CD8-positive, alpha-beta memory T cell (primary cell): ENCODE results near the gene SLC22A3. TPM values are rescaled to one million over a fixed set of nuclear protein-coding genes. Genes with fewer than 3 reads are reported as not detected.

Experiments used
- CTCF ChIA-PET: fragments of 350-600 bp; sonication (Branson Sonifier 250); formaldehyde crosslinking; loops from one replicate; lab custom pipeline; 2021; ENCODE audit warnings: antibody characterized with exemption; lab: Charles Lee
- POLR2A ChIA-PET: fragments of 350-600 bp; sonication (Branson Sonifier 250); formaldehyde crosslinking; loops from one replicate; lab custom pipeline; 2021; ENCODE audit warnings: antibody characterized with exemption; lab: Charles Lee
- DNase-seq, 5 donors: peaks; one replicate each; pipeline versions ENCODE4 v3.0.0 to v3.0.0-alpha.2; 2020 to 2022; ENCODE audit warnings: mixed read lengths in 1 of 5
- H3K27ac ChIP-seq: one replicate; pipeline ENCODE4 v1.7.0; 2013; ENCODE audit warnings: low read depth, mild to moderate bottlenecking, low read length, moderate library complexity
- H3K27me3 ChIP-seq: 2 replicates; pipeline ENCODE4 v1.7.0; 2013; ENCODE audit warnings: low read length, mild to moderate bottlenecking; ENCODE audit not compliant: insufficient read depth, poor library complexity, severe bottlenecking
- H3K36me3 ChIP-seq: 2 replicates; pipeline ENCODE4 v1.7.0; 2013; ENCODE audit warnings: mild to moderate bottlenecking, low read length, moderate library complexity; ENCODE audit not compliant: insufficient read depth
- H3K4me1 ChIP-seq: 2 replicates; pipeline ENCODE4 v1.7.0; 2013; ENCODE audit warnings: mild to moderate bottlenecking, low read length, moderate library complexity; ENCODE audit not compliant: insufficient read depth
- H3K4me3 ChIP-seq: 2 replicates; pipeline ENCODE4 v1.7.0; 2013; ENCODE audit warnings: mild to moderate bottlenecking, low read length
- H3K9me3 ChIP-seq: 2 replicates; pipeline ENCODE4 v1.7.0; 2013; ENCODE audit warnings: mild to moderate bottlenecking, low read length
- H3K27ac Mint-ChIP-seq, 8 donors: one replicate each; pipeline ENCODE4 v1.8.0; 2020 to 2021; ENCODE audit warnings: mixed read lengths in 8 of 8, mild to moderate bottlenecking in 6 of 8, inconsistent platforms in 3 of 8, moderate library complexity in 3 of 8
- H3K27me3 Mint-ChIP-seq, 2 donors: one replicate each; pipeline ENCODE4 v1.8.0; 2020 to 2021; ENCODE audit warnings: mixed read lengths in 2 of 2, mild to moderate bottlenecking in 1 of 2, moderate library complexity in 1 of 2
- H3K36me3 Mint-ChIP-seq, 3 donors: one replicate each; pipeline ENCODE4 v1.8.0; 2020 to 2021; ENCODE audit warnings: mixed read lengths in 3 of 3, inconsistent platforms in 1 of 3, mild to moderate bottlenecking in 1 of 3
- H3K4me1 Mint-ChIP-seq, 3 donors: one replicate each; pipeline ENCODE4 v1.8.0; 2020 to 2021; ENCODE audit warnings: mixed read lengths in 3 of 3, inconsistent platforms in 1 of 3, mild to moderate bottlenecking in 1 of 3
- H3K4me3 Mint-ChIP-seq, 7 donors: one replicate each; pipeline ENCODE4 v1.8.0; 2020 to 2021; ENCODE audit warnings: mixed read lengths in 7 of 7, mild to moderate bottlenecking in 6 of 7, moderate library complexity in 4 of 7, inconsistent platforms in 2 of 7
- H3K9me3 Mint-ChIP-seq, 5 donors: one replicate each; pipeline ENCODE4 v1.8.0; 2020 to 2022; ENCODE audit warnings: mixed read lengths in 5 of 5, mild to moderate bottlenecking in 3 of 5, moderate library complexity in 2 of 5, inconsistent platforms in 1 of 5
- polyA plus RNA-seq: library from polyadenylated mRNA; unstranded; fragments of 300-500 nt; fragmentation: Illumina TruSeq; gene quantifications from one replicate; pipeline ENCODE4 v1.2.3, GENCODE V29; 2021
- total RNA-seq, 2 experiments: library from RNA; stranded (reverse); gene quantifications; one replicate each; pipeline ENCODE4 v1.2.3, GENCODE V29; 2021

Gene SLC22A3
- total and polyA plus RNA-seq, 3 experiments from 2014 or later: not detected

DNA sequence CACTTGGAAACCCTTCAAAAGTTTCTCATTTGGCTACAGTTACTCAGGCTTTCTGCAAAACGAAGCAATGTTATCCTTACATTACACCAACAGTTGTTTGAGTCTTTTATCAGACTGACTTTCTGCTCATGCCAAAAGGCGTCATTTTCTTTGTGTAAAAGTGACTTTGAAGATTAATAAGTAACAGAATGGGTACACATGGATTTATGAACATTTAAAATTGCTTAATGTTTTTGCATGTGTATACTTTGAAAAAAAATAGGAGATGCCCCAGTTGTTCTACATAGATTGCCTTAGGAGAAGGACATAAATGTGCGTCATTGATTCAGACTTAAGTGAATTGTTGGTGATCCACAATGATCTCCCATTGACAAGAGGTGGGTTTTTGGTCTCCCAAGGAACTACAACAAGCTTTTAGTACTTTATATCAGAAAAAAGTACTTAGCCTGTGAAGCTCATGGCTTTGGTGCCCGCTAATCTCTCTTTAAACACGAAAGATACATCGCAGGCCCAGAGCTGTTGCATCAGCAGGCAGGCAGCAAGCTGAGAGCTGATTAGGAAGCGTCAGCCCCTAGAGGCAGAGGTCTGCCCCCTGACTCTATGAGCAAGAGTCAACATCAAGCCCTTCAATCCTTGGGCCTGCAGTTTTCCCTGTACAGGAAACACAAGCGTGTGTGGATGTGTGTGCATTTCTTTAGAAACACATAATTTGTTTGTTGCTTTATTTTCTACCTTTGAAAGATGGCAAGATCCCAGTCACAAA, 45.9 kb downstream of the SLC22A3 start:
- H3K4me3 ChIP-seq: no peak overlapping the region
- POLR2A ChIA-PET: no interaction called here
- Mint-ChIP-seq H3K4me3 (no peak overlapping the region), H3K4me1 (peaks cover 5 to 6% (median 5%) of the 10 kb centered on the region in 3 donors), H3K27me3 (peaks cover 10 to 20% of the 10 kb centered on the region in 2 donors), H3K27ac (no peak overlapping the region), H3K36me3 (peaks cover 0 to 3% (median 0%) of the 10 kb centered on the region in 3 donors), H3K9me3 (peaks cover 3 to 8% (median 5%) of the 10 kb centered on the region in 5 donors)
- H3K27me3 ChIP-seq: no peaks in the 10 kb centered on the region
- no peaks in the 10 kb centered on the region for H3K4me1 ChIP-seq
- H3K36me3 ChIP-seq: no peaks in the 10 kb centered on the region
- H3K27ac ChIP-seq: no peak overlapping the region
- DNase-seq: no peak
- H3K9me3 ChIP-seq: no peaks in the 10 kb centered on the region
- CTCF ChIA-PET: no interaction called here

DNA sequence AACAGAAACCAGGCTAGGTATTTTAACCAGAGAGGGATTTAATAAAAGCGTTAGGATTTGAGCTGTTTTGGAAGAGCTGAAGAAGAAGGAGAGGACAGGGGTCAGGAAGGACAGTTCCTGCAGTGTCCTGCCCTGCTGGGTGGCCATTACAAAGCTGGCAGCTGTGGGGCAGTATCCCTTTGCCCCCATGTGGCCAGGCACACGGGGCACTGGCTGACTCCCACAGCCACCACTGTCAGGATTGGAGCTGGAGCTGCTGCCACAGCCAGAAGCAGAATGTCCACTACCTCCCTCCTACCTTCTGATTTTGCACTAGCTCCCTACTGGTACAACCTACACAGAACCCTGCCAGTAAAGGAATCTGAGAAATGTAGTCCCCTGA, 46.5 kb downstream of the SLC22A3 start:
- Histone ChIP-seq H3K9me3 (no peaks in the 10 kb centered on the region), H3K4me3 (no peak overlapping the region), H3K27me3 (no peaks in the 10 kb centered on the region), H3K4me1 (no peaks in the 10 kb centered on the region), H3K27ac (no peak overlapping the region), H3K36me3 (no peaks in the 10 kb centered on the region)
- Mint-ChIP-seq H3K4me3 (no peak overlapping the region), H3K27me3 (peaks cover 10 to 20% of the 10 kb centered on the region in 2 donors), H3K9me3 (peaks cover 3 to 8% (median 5%) of the 10 kb centered on the region in 5 donors), H3K27ac (no peak overlapping the region), H3K4me1 (peaks cover 9 to 12% (median 11%) of the 10 kb centered on the region in 3 donors), H3K36me3 (peaks cover 0 to 3% (median 0%) of the 10 kb centered on the region in 3 donors)
- ChIA-PET CTCF (no interaction called here), POLR2A (no interaction called here)
- no peak for DNase-seq

DNA sequence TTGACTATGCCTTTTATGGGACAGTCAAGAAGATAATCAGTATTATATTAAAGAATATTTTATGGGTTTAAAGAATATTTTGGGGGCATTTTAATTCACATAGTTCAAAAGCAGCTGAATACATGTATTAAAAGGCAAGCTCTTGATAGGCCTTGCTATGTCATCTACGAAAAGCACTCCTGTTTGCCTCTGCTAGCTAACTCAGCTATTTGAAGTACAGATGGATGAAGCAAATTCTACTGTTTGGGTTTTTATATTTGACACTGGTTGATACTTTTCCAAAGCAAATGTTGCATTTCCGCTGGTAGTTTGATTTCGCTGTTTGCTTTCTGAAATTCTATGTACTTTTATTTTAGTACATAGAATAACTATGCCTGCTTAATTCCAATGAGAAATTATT, 47.0 kb downstream of the SLC22A3 start:
- Mint-ChIP-seq H3K9me3 (peaks cover 3 to 8% (median 5%) of the 10 kb centered on the region in 5 donors), H3K36me3 (peaks cover 0 to 3% (median 0%) of the 10 kb centered on the region in 3 donors), H3K4me3 (no peak overlapping the region), H3K4me1 (peaks cover 10 to 14% (median 14%) of the 10 kb centered on the region in 3 donors), H3K27me3 (peaks cover 10 to 20% of the 10 kb centered on the region in 2 donors), H3K27ac (no peak overlapping the region)
- no peak overlapping the region for H3K27ac ChIP-seq
- H3K4me3 ChIP-seq: no peak overlapping the region
- H3K9me3 ChIP-seq: no peaks in the 10 kb centered on the region
- H3K27me3 ChIP-seq: no peaks in the 10 kb centered on the region
- H3K36me3 ChIP-seq: no peaks in the 10 kb centered on the region
- CTCF ChIA-PET: no interaction called here
- no peak for DNase-seq
- POLR2A ChIA-PET: no interaction called here
- H3K4me1 ChIP-seq: peaks cover 1% of the 10 kb centered on the region

DNA sequence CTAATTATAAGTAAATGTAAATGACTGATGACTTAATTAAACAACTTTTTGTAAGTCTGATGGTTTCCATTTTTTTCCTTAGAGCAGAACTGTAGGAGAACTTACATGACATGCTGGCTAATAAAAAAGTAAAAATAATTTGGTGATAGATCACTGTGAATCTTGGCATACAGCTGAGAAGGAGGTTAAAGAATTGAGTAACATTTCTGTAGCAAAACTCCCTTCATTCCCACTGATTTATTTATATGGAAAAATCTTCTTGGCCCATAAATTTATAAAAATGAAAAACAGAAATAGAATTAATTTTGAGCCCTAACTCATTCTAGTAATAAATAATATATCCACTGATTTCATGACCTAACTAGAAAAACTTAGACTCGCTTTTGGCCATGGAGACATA, 48.1 kb downstream of the SLC22A3 start:
- Histone ChIP-seq H3K36me3 (no peaks in the 10 kb centered on the region), H3K4me3 (no peak overlapping the region), H3K9me3 (no peaks in the 10 kb centered on the region), H3K27me3 (no peaks in the 10 kb centered on the region), H3K4me1 (peaks cover 5% of the 10 kb centered on the region), H3K27ac (no peak overlapping the region)
- no peak overlapping the region for H3K27ac Mint-ChIP-seq
- H3K27me3 Mint-ChIP-seq: peaks cover 6 to 16% of the 10 kb centered on the region in 2 donors
- no peak overlapping the region for H3K4me3 Mint-ChIP-seq
- CTCF ChIA-PET: no interaction called here
- peaks cover 14 to 20% (median 19%) of the 10 kb centered on the region in 3 donors for H3K4me1 Mint-ChIP-seq
- DNase-seq: no peak
- H3K36me3 Mint-ChIP-seq: peaks cover 0 to 6% (median 0%) of the 10 kb centered on the region in 3 donors
- POLR2A ChIA-PET: no interaction called here
- H3K9me3 Mint-ChIP-seq: peaks cover 3 to 8% (median 5%) of the 10 kb centered on the region in 5 donors

DNA sequence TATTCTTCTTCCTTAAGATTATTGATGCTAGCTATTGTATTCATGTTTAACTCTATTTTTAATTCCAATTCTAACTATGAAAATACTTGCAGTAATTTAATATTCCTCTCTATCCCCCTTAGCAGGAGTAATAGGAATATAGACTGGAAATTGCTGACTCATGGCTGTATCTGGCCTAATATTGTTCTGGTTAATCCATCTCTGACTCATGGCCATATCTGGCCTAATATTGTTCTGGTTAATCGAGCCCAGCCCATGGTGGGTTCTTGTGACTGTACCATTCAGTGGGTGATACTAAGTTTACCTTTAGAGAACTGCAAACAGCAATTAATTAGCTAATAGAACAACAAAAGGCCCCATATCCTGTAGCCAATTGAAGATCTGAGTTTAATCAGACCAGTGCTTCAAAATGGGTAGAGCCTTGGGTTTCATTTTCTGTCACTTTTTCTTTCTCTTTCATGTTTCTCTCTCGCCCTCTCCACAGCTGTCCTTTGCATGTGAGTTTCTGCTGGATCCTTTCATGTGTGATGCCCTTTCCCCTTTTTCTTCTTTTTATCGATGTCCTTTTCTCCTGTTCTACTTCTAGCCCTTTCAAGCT, 50.6 kb downstream of the SLC22A3 start:
- Histone ChIP-seq H3K4me3 (no peak overlapping the region), H3K36me3 (no peaks in the 10 kb centered on the region), H3K9me3 (no peaks in the 10 kb centered on the region), H3K27ac (no peak overlapping the region), H3K4me1 (peaks cover 5% of the 10 kb centered on the region), H3K27me3 (no peaks in the 10 kb centered on the region)
- Mint-ChIP-seq H3K27me3 (peaks cover 4 to 8% of the 10 kb centered on the region in 2 donors), H3K27ac (peak overlapping the region in 2 of 8 donors; percentile 77 to 90), H3K4me1 (peaks cover 14 to 20% (median 19%) of the 10 kb centered on the region in 3 donors), H3K36me3 (peaks cover 0 to 6% (median 0%) of the 10 kb centered on the region in 3 donors), H3K4me3 (peak overlapping the region in 6 of 7 donors; percentile 14 to 71 (median 53)), H3K9me3 (peaks cover 0 to 4% (median under 1%) of the 10 kb centered on the region in 5 donors)
- DNase-seq: no peak
- ChIA-PET CTCF (interaction anchor here (0.6 kb wide), 1 partner anchor 194 kb away, joined by 3 read pairs; no protein-coding TSS in a partner anchor), POLR2A (no interaction called here)

DNA sequence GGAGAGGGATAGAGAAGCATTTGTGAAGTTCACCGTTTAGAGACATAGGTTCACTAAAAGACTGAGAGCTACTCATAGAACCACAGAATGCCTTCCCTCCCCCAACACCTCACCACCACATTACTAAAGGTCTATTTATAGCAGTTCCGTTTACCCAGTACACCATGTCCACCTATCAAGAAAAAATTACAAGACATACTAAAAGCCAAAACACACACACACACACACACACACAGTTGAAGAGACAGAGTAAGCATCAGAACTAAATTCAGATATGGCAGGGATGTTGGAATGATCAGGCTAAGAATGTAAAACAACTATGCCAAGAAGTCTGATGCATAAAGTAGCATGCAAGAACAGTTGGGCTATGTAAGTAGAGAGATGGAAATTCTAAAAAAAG, 52.3 kb downstream of the SLC22A3 start:
- Histone ChIP-seq H3K27me3 (no peaks in the 10 kb centered on the region), H3K4me1 (peaks cover 5% of the 10 kb centered on the region), H3K36me3 (no peaks in the 10 kb centered on the region), H3K27ac (no peak overlapping the region), H3K9me3 (no peaks in the 10 kb centered on the region), H3K4me3 (no peak overlapping the region)
- H3K27me3 Mint-ChIP-seq: peaks cover 0 to 1% of the 10 kb centered on the region in 2 donors
- peaks cover 14 to 20% (median 19%) of the 10 kb centered on the region in 3 donors for H3K4me1 Mint-ChIP-seq
- no peak overlapping the region for H3K27ac Mint-ChIP-seq
- DNase-seq: no peak
- H3K9me3 Mint-ChIP-seq: peaks cover 0 to 2% (median 0%) of the 10 kb centered on the region in 5 donors
- H3K4me3 Mint-ChIP-seq: no peak overlapping the region
- ChIA-PET CTCF (no interaction called here), POLR2A (no interaction called here)
- H3K36me3 Mint-ChIP-seq: peaks cover 0 to 6% (median 0%) of the 10 kb centered on the region in 3 donors

DNA sequence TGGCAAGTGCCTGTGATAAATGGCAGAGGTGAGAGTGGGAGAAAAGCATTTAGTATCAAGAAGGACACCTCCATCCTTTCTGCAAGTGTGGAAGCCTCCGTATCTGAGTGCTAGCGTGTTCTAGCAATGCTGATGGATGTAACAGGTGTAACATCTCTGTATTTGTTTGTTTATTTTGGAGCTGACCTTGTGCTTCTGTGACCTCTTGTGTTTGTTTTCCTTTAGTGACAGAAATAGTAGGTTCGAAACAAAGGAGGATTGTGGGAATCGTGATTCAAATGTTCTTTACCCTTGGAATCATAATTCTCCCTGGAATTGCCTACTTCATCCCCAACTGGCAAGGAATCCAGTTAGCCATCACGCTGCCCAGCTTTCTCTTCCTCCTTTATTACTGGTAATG, 60.4 kb downstream of the SLC22A3 start:
- Histone ChIP-seq H3K27ac (no peak overlapping the region), H3K27me3 (no peaks in the 10 kb centered on the region), H3K9me3 (no peaks in the 10 kb centered on the region), H3K4me1 (no peaks in the 10 kb centered on the region), H3K4me3 (no peak overlapping the region), H3K36me3 (no peaks in the 10 kb centered on the region)
- POLR2A ChIA-PET: no interaction called here
- no peaks in the 10 kb centered on the region for H3K4me1 Mint-ChIP-seq
- H3K27me3 Mint-ChIP-seq: peaks cover 4 to 5% of the 10 kb centered on the region in 2 donors
- H3K9me3 Mint-ChIP-seq: no peaks in the 10 kb centered on the region
- peaks cover 0 to 2% (median 0%) of the 10 kb centered on the region in 3 donors for H3K36me3 Mint-ChIP-seq
- no peak for DNase-seq
- CTCF ChIA-PET: no interaction called here
- peak overlapping the region in 1 of 8 donors; percentile 38 for H3K27ac Mint-ChIP-seq
- no peak overlapping the region for H3K4me3 Mint-ChIP-seq

DNA sequence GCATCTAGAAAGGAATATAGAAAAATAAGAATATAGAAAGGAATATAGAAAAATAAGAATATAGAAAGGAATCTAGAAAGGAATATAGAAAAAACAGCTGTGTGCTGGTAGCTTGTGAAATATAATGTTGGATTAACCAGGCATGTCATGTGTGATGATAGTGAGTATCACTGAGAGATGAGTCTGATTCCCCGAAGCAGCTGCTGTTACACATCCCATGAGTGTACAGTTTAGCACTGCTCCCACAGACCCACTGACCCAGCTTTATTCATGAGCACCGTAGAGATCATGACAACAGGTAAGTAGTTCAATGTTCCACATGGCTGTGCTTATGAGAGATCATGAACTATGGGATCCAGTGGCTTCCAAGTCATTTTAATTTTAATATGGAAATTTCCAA, 64.8 kb downstream of the SLC22A3 start:
- POLR2A ChIA-PET: no interaction called here
- CTCF ChIA-PET: no interaction called here

More for the DNA sequence above, 64.8 kb downstream of the SLC22A3 start:
- Mint-ChIP-seq H3K4me3 (no peak overlapping the region), H3K27me3 (peaks cover 12 to 20% of the 10 kb centered on the region in 2 donors), H3K9me3 (no peaks in the 10 kb centered on the region), H3K36me3 (peaks cover 0 to 4% (median 2%) of the 10 kb centered on the region in 3 donors), H3K4me1 (no peaks in the 10 kb centered on the region), H3K27ac (no peak overlapping the region)
- Histone ChIP-seq H3K4me3 (no peak overlapping the region), H3K4me1 (no peaks in the 10 kb centered on the region), H3K27me3 (no peaks in the 10 kb centered on the region), H3K9me3 (no peaks in the 10 kb centered on the region), H3K27ac (no peak overlapping the region), H3K36me3 (no peaks in the 10 kb centered on the region)
- no peak for DNase-seq
